CD14-positive monocyte (primary cell): ENCODE results near the gene AGAP1. TPM values are rescaled to one million over a fixed set of nuclear protein-coding genes. Genes with fewer than 3 reads are reported as not detected.

Experiments
- DNase-seq, 3 donors: peaks; one replicate each; pipeline ENCODE4 v3.0.0-alpha.2; 2011 to 2022
- H2AFZ ChIP-seq: 2 replicates; pipeline ENCODE4 v1.6.0; 2012; ENCODE audit warnings: mild to moderate bottlenecking, low read depth, low read length, inconsistent platforms; ENCODE audit not compliant: insufficient read depth, poor library complexity, severe bottlenecking
- H3K27ac ChIP-seq, 2 donors: 1 replicate in 1 of 2; 2 replicates in 1 of 2; pipeline ENCODE4 v1.5.1; 2012 to 2013; ENCODE audit warnings: low read length in 2 of 2, control low read depth in 1 of 2, inconsistent platforms in 1 of 2, low read depth in 1 of 2, mild to moderate bottlenecking in 1 of 2
- H3K27me3 ChIP-seq, 2 donors: one replicate each; pipeline versions ENCODE4 v1.6.0 to v1.6.1; 2011 to 2013; ENCODE audit warnings: low read length in 2 of 2; ENCODE audit not compliant: control insufficient read depth in 2 of 2, insufficient read depth in 2 of 2
- H3K36me3 ChIP-seq, 2 donors: replicated peaks in 1 of 2; 1 replicate in 1 of 2; 2 replicates in 1 of 2; pipeline versions ENCODE4 v1.5.1 to v1.6.1; 2012 to 2013; ENCODE audit warnings: low read length in 2 of 2, control low read depth in 1 of 2, inconsistent platforms in 1 of 2, mild to moderate bottlenecking in 1 of 2; ENCODE audit not compliant: insufficient read depth in 2 of 2, control insufficient read depth in 1 of 2
- H3K4me1 ChIP-seq, 2 donors: 1 replicate in 1 of 2; 2 replicates in 1 of 2; pipeline versions ENCODE4 v1.5.1 to v1.6.1; 2012 to 2013; ENCODE audit warnings: low read length in 2 of 2, control low read depth in 1 of 2, inconsistent platforms in 1 of 2, mild to moderate bottlenecking in 1 of 2, moderate library complexity in 1 of 2; ENCODE audit not compliant: insufficient read depth in 2 of 2, control insufficient read depth in 1 of 2
- H3K4me2 ChIP-seq: replicated peaks from 2 replicates; pipeline ENCODE3; 2012; ENCODE audit warnings: low read length, moderate library complexity, mild to moderate bottlenecking; ENCODE audit not compliant: poor library complexity, severe bottlenecking; ENCODE audit errors: extremely low read depth
- H3K4me3 ChIP-seq, 3 experiments: fragments of 200-600 bp in 1 of 3; sonication (generic) in 1 of 3; replicated peaks in 1 of 3; 1 replicate in 2 of 3; 2 replicates in 1 of 3; pipeline ENCODE4 v1.5.1; 2011 to 2013; ENCODE audit warnings: low read length in 3 of 3, mild to moderate bottlenecking in 3 of 3, control low read depth in 2 of 3, low read depth in 2 of 3, inconsistent platforms in 1 of 3, moderate library complexity in 1 of 3
- H3K79me2 ChIP-seq: 2 replicates; pipeline ENCODE4 v1.6.0; 2012; ENCODE audit warnings: mild to moderate bottlenecking, control low read depth, inconsistent platforms, low read length, moderate library complexity; ENCODE audit not compliant: insufficient read depth
- H3K9ac ChIP-seq: 2 replicates; pipeline ENCODE4 v1.6.0; 2017; ENCODE audit warnings: low read length, mild to moderate bottlenecking; ENCODE audit not compliant: insufficient read depth, poor library complexity, severe bottlenecking
- H3K9me3 ChIP-seq, 2 donors: replicated peaks in 1 of 2; 1 replicate in 1 of 2; 2 replicates in 1 of 2; pipeline versions ENCODE4 v1.5.1 to v1.6.1; 2012 to 2013; ENCODE audit warnings: low read length in 2 of 2, control low read depth in 1 of 2; ENCODE audit not compliant: control insufficient read depth in 1 of 2, insufficient read depth in 1 of 2
- H4K20me1 ChIP-seq: 2 replicates; pipeline ENCODE4 v1.6.0; 2012; ENCODE audit warnings: mild to moderate bottlenecking, low read length, control low read depth, moderate library complexity; ENCODE audit not compliant: insufficient read depth
- H3K27ac Mint-ChIP-seq, 7 donors: one replicate each; pipeline ENCODE4 v1.8.0; 2020; ENCODE audit warnings: mild to moderate bottlenecking in 7 of 7, mixed read lengths in 7 of 7, moderate library complexity in 6 of 7, inconsistent platforms in 2 of 7
- H3K27me3 Mint-ChIP-seq, 3 donors: one replicate each; pipeline ENCODE4 v1.8.0; 2021 to 2022; ENCODE audit warnings: low read depth in 3 of 3, mild to moderate bottlenecking in 3 of 3, mixed read lengths in 3 of 3, moderate library complexity in 3 of 3, inconsistent platforms in 1 of 3
- H3K36me3 Mint-ChIP-seq, 2 donors: one replicate each; pipeline ENCODE4 v1.8.0; 2020; ENCODE audit warnings: mixed read lengths in 2 of 2, inconsistent platforms in 1 of 2, mild to moderate bottlenecking in 1 of 2
- H3K4me1 Mint-ChIP-seq: one replicate; pipeline ENCODE4 v1.8.0; 2020; ENCODE audit warnings: mild to moderate bottlenecking, mixed read lengths
- H3K4me3 Mint-ChIP-seq, 2 donors: one replicate each; pipeline ENCODE4 v1.8.0; 2020; ENCODE audit warnings: mild to moderate bottlenecking in 2 of 2, mixed read lengths in 2 of 2, moderate library complexity in 1 of 2
- H3K9me3 Mint-ChIP-seq, 7 donors: one replicate each; pipeline ENCODE4 v1.8.0; 2020 to 2022; ENCODE audit warnings: mixed read lengths in 7 of 7, mild to moderate bottlenecking in 6 of 7, moderate library complexity in 6 of 7, inconsistent platforms in 2 of 7
- WGBS: methylation state at CpG from one replicate; pipeline ENCODE4 v1.1.5; 2013; ENCODE audit warnings: missing lambda C conversion rate; ENCODE audit not compliant: insufficient coverage; 5-methylcytosine and 5-hydroxymethylcytosine counted together
- intact Hi-C, 2 donors: fragments of 100-400 bp; cut with micrococcal nuclease; formaldehyde crosslinking; loops; one replicate each; pipeline versions ENCODE4 v1.15.0 to v1.15.1; 2023
- polyA plus RNA-seq, 3 donors: library from polyadenylated mRNA; depleted of rRNA in 1 of 3; unstranded in 2 of 3; stranded (reverse) in 1 of 3; fragments of 300-500 nt in 2 of 3; fragments of >200 nt in 1 of 3; fragmentation: Illumina TruSeq in 2 of 3; gene quantifications; 1 replicate in 2 of 3; 2 replicates in 1 of 3; pipeline ENCODE4 v1.2.3, GENCODE V29; 2012 to 2021
- TF ChIP-seq, protein P1 (sequence below): fragments of 200-600 bp; IDR thresholded peaks from one replicate; pipeline ENCODE4 v1.8.0; 2022; ENCODE audit warnings: antibody characterized with exemption, mild to moderate bottlenecking

AGAP1 gene
- polyA plus RNA-seq, 3 donors = 0.12 TPM; not detected in 2

DNA sequence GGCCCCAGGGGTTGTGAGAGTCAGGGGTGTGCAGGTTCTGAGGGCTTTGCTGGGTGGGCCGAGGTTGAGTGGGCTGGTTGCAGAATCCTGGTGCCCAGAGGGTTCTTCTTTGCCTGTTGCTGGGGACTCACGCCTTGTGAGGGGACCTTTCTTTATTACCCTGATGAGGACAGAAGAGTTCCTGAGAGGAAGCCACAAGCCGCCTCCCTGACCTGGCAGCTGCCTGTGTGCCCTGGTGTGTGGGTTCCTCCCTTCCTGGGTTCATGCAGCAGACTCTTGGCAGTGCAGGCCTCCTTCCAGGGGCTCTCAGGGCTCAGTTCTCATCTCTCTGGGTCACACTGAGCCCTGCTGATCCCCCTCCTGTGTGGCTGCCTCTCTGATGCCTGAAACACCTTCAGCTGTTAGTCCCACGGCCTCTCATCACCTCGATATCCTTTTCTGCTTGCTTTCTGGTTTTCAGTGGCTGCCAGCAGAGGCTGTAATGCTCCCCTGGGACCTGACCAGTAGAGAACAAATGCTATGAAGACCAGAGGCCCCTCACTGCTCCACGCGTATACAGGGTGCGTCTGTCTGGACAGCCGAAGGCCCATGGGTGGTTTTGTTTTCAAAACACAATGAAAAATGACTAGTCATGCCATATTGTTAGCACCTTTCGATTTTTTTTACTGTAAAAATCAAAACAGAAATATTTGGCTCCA is 191.3 kb downstream of the AGAP1 start:
- no peak overlapping the region for H3K4me3 Mint-ChIP-seq
- DNase-seq = no peak
- no peak overlapping the region for H3K4me3 ChIP-seq

DNA sequence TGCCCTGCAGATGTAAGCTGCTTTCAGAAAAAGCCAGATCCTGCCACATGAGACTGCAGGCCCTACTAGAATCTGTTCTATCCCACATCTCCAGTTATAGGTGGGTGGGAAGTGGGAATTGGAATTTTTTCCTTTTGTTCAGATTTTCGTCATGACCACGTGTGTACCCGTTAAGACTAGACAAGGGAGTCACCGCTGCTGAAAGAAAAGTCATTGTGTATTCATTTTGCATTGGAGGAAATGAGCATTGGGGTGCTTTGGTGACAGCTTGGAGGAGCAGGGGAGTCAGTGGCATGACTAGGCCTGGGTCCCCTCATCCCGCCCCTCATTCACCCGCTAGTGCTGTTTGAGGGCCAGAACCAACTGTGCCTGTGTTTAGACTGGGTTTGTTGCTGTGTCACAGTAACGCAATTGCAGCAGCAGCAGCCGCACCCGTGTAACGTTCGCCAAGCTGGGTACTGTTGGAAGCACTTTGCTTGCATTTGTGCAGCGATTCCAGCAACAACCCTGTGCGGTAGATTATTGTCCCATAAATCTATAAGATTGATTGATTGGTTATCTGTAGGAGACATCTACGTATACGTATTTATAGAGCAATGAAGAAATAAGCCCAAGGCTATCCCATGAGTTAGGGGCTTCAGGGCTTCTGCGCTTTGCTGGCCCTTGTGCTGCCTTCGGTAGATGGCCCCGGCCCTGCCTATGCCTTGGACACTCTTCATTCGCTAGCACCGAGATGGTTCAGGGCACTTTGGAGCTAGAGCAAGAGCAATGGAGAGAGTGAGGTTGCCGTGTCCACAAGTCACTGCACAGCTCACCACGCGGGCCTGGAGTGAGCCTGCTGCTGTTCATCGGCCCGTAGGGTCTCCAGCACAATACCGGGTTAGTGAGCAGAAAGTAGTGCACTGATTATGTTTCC is 194.9 kb downstream of the AGAP1 start:
- peaks cover 0 to 6% (median 0%) of the 10 kb centered on the region in 7 donors for H3K9me3 Mint-ChIP-seq

More for the DNA sequence above, 191.3 kb downstream of the AGAP1 start:
- no peaks in the 10 kb centered on the region for H3K9me3 ChIP-seq
- TF ChIP-seq, protein P1, sequence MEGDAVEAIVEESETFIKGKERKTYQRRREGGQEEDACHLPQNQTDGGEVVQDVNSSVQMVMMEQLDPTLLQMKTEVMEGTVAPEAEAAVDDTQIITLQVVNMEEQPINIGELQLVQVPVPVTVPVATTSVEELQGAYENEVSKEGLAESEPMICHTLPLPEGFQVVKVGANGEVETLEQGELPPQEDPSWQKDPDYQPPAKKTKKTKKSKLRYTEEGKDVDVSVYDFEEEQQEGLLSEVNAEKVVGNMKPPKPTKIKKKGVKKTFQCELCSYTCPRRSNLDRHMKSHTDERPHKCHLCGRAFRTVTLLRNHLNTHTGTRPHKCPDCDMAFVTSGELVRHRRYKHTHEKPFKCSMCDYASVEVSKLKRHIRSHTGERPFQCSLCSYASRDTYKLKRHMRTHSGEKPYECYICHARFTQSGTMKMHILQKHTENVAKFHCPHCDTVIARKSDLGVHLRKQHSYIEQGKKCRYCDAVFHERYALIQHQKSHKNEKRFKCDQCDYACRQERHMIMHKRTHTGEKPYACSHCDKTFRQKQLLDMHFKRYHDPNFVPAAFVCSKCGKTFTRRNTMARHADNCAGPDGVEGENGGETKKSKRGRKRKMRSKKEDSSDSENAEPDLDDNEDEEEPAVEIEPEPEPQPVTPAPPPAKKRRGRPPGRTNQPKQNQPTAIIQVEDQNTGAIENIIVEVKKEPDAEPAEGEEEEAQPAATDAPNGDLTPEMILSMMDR = no peak
- Mint-ChIP-seq H3K4me1 (no peaks in the 10 kb centered on the region), H3K27ac (no peak overlapping the region), H3K27me3 (peaks cover 6 to 15% (median 14%) of the 10 kb centered on the region in 3 donors), H3K9me3 (peaks cover 0 to 6% (median 0%) of the 10 kb centered on the region in 7 donors), H3K36me3 (no peaks in the 10 kb centered on the region)
- no peak overlapping the region for H3K4me2 ChIP-seq
- H3K79me2 ChIP-seq = no peaks in the 10 kb centered on the region
- no peak overlapping the region for H2AFZ ChIP-seq
- intact Hi-C loops = no loop called here
- WGBS = 69% methylated on average over 7 of the region's 10 CpGs
- no peak overlapping the region for H3K9ac ChIP-seq
- H3K27ac ChIP-seq = no peak overlapping the region
- H4K20me1 ChIP-seq = no peaks in the 10 kb centered on the region
- H3K4me1 ChIP-seq = no peaks in the 10 kb centered on the region
- no peaks in the 10 kb centered on the region for H3K27me3 ChIP-seq
- no peaks in the 10 kb centered on the region for H3K36me3 ChIP-seq

More for the DNA sequence above, 194.9 kb downstream of the AGAP1 start:
- H3K27ac Mint-ChIP-seq = no peak overlapping the region
- H3K36me3 ChIP-seq = no peaks in the 10 kb centered on the region
- no peaks in the 10 kb centered on the region for H3K27me3 ChIP-seq
- no peaks in the 10 kb centered on the region for H3K4me1 ChIP-seq
- no peak overlapping the region for H2AFZ ChIP-seq
- H3K9me3 ChIP-seq = no peaks in the 10 kb centered on the region
- no peaks in the 10 kb centered on the region for H3K4me1 Mint-ChIP-seq
- peaks cover 0 to 13% (median 8%) of the 10 kb centered on the region in 3 donors for H3K27me3 Mint-ChIP-seq
- H3K79me2 ChIP-seq = no peaks in the 10 kb centered on the region
- no peaks in the 10 kb centered on the region for H3K36me3 Mint-ChIP-seq
- H3K4me2 ChIP-seq = no peak overlapping the region
- intact Hi-C loops = no loop called here
- H4K20me1 ChIP-seq = no peaks in the 10 kb centered on the region
- TF ChIP-seq, protein P1 = no peak
- DNase-seq = no peak
- 92% methylated on average over 17 of the region's 26 CpGs for WGBS
- no peak overlapping the region for H3K9ac ChIP-seq
- no peak overlapping the region for H3K27ac ChIP-seq
- no peak overlapping the region for H3K4me3 Mint-ChIP-seq
- H3K4me3 ChIP-seq = no peak overlapping the region
